ENCODE data around the gene EWSR1. TPM values are rescaled to one million over a fixed set of nuclear protein-coding genes. Genes with fewer than 3 reads are reported as not detected.

Gene EWSR1
- polyA plus RNA-seq, 3 donors, result 81.2 to 280 (median 136) TPM

DNA sequence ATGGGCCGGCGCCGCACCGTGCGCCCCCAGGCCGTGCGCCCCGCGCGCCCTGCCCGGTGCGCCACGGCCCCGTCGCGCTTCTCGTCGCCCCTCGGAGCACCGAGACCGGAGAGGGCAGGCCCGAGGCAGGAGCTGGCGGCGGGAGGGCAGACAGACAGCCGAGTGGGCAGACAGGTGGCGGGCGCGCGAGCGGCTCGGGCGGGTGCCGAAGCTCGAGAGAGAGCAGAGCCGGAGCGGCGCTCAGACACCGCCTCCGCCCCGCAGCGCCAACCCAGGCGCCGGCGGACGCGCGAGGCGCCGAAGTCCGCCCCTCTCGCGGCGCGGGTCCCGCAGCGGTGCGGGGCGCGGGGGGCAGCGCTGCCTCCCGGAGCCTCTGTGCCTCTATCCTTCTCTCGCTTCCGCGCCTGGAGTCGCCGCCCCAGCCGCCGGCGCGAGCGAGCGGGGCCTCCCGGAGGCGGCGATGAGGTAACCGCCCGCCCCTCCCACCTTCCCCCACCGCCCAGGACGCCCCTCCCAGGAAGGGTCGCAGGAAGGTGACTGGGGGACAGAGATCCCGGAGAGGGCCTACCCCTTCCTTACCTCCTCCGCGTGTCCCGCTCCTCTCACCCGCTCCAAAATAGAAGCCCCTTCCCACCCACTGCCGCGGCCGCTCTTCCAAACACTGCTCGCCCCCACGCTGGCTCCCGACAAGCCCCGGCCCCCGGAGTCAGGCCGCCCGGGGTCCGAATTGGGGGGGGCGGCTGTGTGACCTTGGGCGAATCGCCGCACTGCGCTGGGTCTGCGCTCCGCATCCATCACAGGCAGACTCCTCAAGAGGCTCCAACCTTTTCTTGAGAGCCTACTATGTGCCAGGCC is 47.4 kb downstream of the EWSR1 start, which contains the start of gene RASL10A:
TSS of gene RASL10A (minus strand) at position 412 of the 855 bp plus-strand sequence. CDS start 451 bp downstream, outside the sequence.
- Mint-ChIP-seq H3K9me3 (peaks cover 4 to 36% (median 24%) of the 10 kb centered on the region in 7 donors), H3K4me1 (peaks cover 38% of the 10 kb centered on the region), H3K4me3 (peak within 1 kb of the TSS; percentile 64 to 84), H3K27me3 (ENCODE audit: low read depth in 3 of 3) (peaks cover 43 to 63% (median 56%) of the 10 kb centered on the region in 3 donors), H3K27ac (peak within 1 kb of the TSS in 4 of 7 donors; percentile 13 to 80 (median 60)), H3K36me3 (peaks cover 13 to 19% of the 10 kb centered on the region in 2 donors)
- Histone ChIP-seq H3K79me2 (ENCODE audit: insufficient read depth, low read length) (no peaks in the 10 kb centered on the region), H3K36me3 (replicated peaks in 1 of 2; ENCODE audit: control insufficient read depth in 1 of 2, insufficient read depth in 2 of 2, low read length in 2 of 2) (no peaks in the 10 kb centered on the region), H4K20me1 (ENCODE audit: insufficient read depth, low read length) (no peaks in the 10 kb centered on the region), H3K4me2 (replicated peaks; ENCODE audit: extremely low read depth, low read length, poor library complexity, severe bottlenecking) (peak within 1 kb of the TSS; percentile 67), H3K4me1 (ENCODE audit: control insufficient read depth in 1 of 2, insufficient read depth in 2 of 2, low read length in 2 of 2) (peaks cover 33 to 52% of the 10 kb centered on the region in 2 donors), H3K27ac (ENCODE audit: low read depth in 1 of 2, low read length in 2 of 2) (no peak within 1 kb of the TSS), H3K9ac (ENCODE audit: insufficient read depth, low read length, poor library complexity, severe bottlenecking) (peak within 1 kb of the TSS; percentile 21), H3K4me3 (replicated peaks in 1 of 3; ENCODE audit: low read depth in 2 of 3, low read length in 3 of 3) (peak within 1 kb of the TSS in 1 of 3 experiments; percentile 44), H3K27me3 (ENCODE audit: control insufficient read depth in 2 of 2, insufficient read depth in 2 of 2, low read length in 2 of 2) (peaks cover 31 to 48% of the 10 kb centered on the region in 2 donors), H2AFZ (ENCODE audit: insufficient read depth, low read depth, low read length, poor library complexity, severe bottlenecking) (no peak within 1 kb of the TSS), H3K9me3 (replicated peaks in 1 of 2; ENCODE audit: control insufficient read depth in 1 of 2, insufficient read depth in 1 of 2, low read length in 2 of 2) (peaks cover 4 to 18% of the 10 kb centered on the region in 2 donors)
- 3% methylated on average over 92 of the region's 103 CpGs for WGBS (ENCODE audit: insufficient coverage)
- TF ChIP-seq, protein P1, sequence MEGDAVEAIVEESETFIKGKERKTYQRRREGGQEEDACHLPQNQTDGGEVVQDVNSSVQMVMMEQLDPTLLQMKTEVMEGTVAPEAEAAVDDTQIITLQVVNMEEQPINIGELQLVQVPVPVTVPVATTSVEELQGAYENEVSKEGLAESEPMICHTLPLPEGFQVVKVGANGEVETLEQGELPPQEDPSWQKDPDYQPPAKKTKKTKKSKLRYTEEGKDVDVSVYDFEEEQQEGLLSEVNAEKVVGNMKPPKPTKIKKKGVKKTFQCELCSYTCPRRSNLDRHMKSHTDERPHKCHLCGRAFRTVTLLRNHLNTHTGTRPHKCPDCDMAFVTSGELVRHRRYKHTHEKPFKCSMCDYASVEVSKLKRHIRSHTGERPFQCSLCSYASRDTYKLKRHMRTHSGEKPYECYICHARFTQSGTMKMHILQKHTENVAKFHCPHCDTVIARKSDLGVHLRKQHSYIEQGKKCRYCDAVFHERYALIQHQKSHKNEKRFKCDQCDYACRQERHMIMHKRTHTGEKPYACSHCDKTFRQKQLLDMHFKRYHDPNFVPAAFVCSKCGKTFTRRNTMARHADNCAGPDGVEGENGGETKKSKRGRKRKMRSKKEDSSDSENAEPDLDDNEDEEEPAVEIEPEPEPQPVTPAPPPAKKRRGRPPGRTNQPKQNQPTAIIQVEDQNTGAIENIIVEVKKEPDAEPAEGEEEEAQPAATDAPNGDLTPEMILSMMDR (IDR thresholded peaks at IDR 0.05), result no peak
- intact Hi-C loops (cut with micrococcal nuclease), result no loop called here
- DNase-seq, result no peak

DNA sequence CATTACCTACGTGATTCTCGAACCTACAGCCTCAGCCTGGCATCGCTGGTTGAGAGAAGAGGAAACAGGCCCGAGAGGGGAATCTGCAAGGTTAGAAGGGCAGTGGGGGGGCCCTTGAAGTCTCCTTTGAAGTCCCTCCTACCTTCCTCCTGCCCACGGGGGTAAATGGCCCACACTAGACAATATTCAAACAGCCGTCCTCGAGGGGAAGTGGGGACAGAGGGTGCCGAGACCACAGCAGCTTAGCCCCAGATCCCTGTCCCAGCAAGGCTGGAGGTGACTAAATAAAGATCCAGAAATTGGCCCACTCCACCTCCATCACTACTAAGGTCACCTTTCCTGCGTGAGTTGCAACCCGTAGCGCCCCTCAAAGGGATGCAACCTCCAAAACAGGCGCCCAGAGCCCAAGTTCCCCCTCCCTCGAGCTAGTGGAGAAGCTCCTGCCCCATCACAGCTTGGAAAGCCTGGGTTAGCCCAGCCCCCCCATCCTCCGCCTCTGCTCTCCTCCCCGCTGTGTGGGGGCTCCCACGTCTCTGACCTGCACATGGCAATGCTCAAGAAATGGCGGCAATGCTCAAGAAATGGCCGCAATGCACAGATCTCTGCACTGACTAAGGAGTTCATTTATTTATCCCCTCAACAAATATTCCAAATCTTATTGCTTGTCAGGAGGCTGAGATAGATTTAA is 48.2 kb downstream of the EWSR1 start:
- Mint-ChIP-seq H3K4me3 (peak overlapping the region; percentile 9 to 78), H3K36me3 (peaks cover 13 to 19% of the 10 kb centered on the region in 2 donors), H3K27me3 (ENCODE audit: low read depth in 3 of 3) (peaks cover 43 to 61% (median 55%) of the 10 kb centered on the region in 3 donors), H3K9me3 (peaks cover 4 to 36% (median 24%) of the 10 kb centered on the region in 7 donors), H3K27ac (no peak overlapping the region), H3K4me1 (peaks cover 30% of the 10 kb centered on the region)
- Histone ChIP-seq H3K36me3 (replicated peaks in 1 of 2; ENCODE audit: control insufficient read depth in 1 of 2, insufficient read depth in 2 of 2, low read length in 2 of 2) (no peaks in the 10 kb centered on the region), H3K9me3 (replicated peaks in 1 of 2; ENCODE audit: control insufficient read depth in 1 of 2, insufficient read depth in 1 of 2, low read length in 2 of 2) (peaks cover 4 to 18% of the 10 kb centered on the region in 2 donors), H3K79me2 (ENCODE audit: insufficient read depth, low read length) (no peaks in the 10 kb centered on the region), H4K20me1 (ENCODE audit: insufficient read depth, low read length) (no peaks in the 10 kb centered on the region), H3K27ac (ENCODE audit: low read depth in 1 of 2, low read length in 2 of 2) (no peak overlapping the region), H3K4me1 (ENCODE audit: control insufficient read depth in 1 of 2, insufficient read depth in 2 of 2, low read length in 2 of 2) (peaks cover 26 to 44% of the 10 kb centered on the region in 2 donors), H3K4me2 (replicated peaks; ENCODE audit: extremely low read depth, low read length, poor library complexity, severe bottlenecking) (no peak overlapping the region), H2AFZ (ENCODE audit: insufficient read depth, low read depth, low read length, poor library complexity, severe bottlenecking) (no peak overlapping the region), H3K9ac (ENCODE audit: insufficient read depth, low read length, poor library complexity, severe bottlenecking) (no peak overlapping the region), H3K27me3 (ENCODE audit: control insufficient read depth in 2 of 2, insufficient read depth in 2 of 2, low read length in 2 of 2) (peaks cover 31 to 48% of the 10 kb centered on the region in 2 donors), H3K4me3 (replicated peaks in 1 of 3; ENCODE audit: low read depth in 2 of 3, low read length in 3 of 3) (no peak overlapping the region)
- TF ChIP-seq, protein P1 (IDR thresholded peaks at IDR 0.05), result no peak
- no peak for DNase-seq
- 46% methylated on average over 7 of the region's 18 CpGs for WGBS (ENCODE audit: insufficient coverage)
- intact Hi-C loops (cut with micrococcal nuclease), result no loop called here
